Neutrophil (primary cell): ENCODE results near the gene DARS2.

Experiments
- H3K27ac ChIP-seq: fragments of 200-600 bp; sonication (generic); 2 replicates; pipeline ENCODE4 v1.5.1; 2016; ENCODE audit warnings: mild to moderate bottlenecking, moderate library complexity
- H3K27me3 ChIP-seq: fragments of 200-600 bp; sonication (generic); 2 replicates; pipeline ENCODE4 v1.6.0; 2016; ENCODE audit warnings: mild to moderate bottlenecking
- H3K36me3 ChIP-seq: fragments of 200-600 bp; sonication (generic); 2 replicates; pipeline ENCODE4 v1.5.1; 2017
- H3K4me1 ChIP-seq, 2 experiments: fragments of 200-600 bp in 1 of 2; sonication (generic) in 1 of 2; 1 replicate in 1 of 2; 2 replicates in 1 of 2; pipeline versions ENCODE4 v1.5.1 to v1.6.1; 2013 to 2016; ENCODE audit warnings: low read depth in 1 of 2, low read length in 1 of 2, mild to moderate bottlenecking in 1 of 2, moderate library complexity in 1 of 2; ENCODE audit not compliant: control insufficient read depth in 1 of 2, insufficient read depth in 1 of 2
- H3K4me3 ChIP-seq, 2 experiments: fragments of 200-600 bp in 1 of 2; sonication (generic) in 1 of 2; 1 replicate in 1 of 2; 2 replicates in 1 of 2; pipeline ENCODE4 v1.5.1; 2013 to 2016; ENCODE audit warnings: low read depth in 1 of 2, low read length in 1 of 2, mild to moderate bottlenecking in 1 of 2, moderate library complexity in 1 of 2
- H3K9me3 ChIP-seq: fragments of 200-600 bp; sonication (generic); 2 replicates; pipeline ENCODE4 v1.5.1; 2016
- CTCF ChIP-seq: fragments of 200-600 bp; sonication (generic); IDR thresholded peaks from 2 replicates; pipeline ENCODE4 v1.5.1; 2016; ENCODE audit warnings: antibody characterized with exemption

The DARS2 gene

DNA sequence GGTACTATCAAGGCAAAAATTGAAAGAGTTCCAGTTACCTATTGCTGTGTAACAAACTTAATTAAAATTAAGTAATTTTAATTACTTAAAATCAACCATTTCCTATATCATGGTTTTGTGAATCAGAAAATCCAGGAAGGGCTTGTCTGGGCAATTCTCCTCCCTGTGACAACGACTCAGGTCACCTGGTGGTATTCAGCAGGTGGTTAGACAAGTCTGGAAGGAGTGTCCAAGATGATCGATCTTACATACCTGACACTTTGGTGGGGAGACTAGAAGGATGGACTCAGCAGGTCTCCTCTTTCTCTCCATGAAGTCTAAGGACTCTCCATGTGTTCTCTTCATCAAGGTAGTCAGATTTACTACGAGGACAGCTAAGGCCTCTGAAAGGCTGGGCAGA is 69.7 kb downstream of the DARS2 start:
- Histone ChIP-seq H3K36me3 (no peaks in the 10 kb centered on the region), H3K27ac (no peak overlapping the region), H3K9me3 (no peaks in the 10 kb centered on the region), H3K27me3 (no peaks in the 10 kb centered on the region), H3K4me3 (no peak overlapping the region), H3K4me1 (peaks cover 3 to 12% of the 10 kb centered on the region in 2 experiments)
- no peak for TF ChIP-seq CTCF

DNA sequence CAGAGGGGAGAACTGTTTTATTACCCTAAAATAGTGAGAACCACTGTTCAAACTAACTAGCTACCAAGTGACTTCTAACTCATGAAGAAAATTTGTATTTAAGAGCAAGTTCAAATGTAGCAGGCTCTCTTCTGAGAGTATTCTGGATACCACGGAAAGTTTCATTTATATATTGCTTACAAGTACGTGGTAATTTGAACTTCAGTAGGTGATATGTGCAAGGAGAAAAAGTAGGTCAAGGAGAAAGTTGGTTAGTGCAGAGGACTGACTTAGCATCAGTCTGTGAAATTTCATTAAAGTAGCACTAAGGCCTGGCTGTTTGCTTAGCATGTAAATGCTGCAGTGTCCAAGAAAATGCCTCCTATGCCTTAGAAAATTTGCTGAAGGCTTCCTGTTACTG is 76.0 kb downstream of the DARS2 start:
- H3K27me3 ChIP-seq = no peaks in the 10 kb centered on the region
- no peak overlapping the region for H3K4me3 ChIP-seq
- peak overlapping the region; percentile 58 for H3K27ac ChIP-seq
- no peaks in the 10 kb centered on the region for H3K36me3 ChIP-seq
- H3K4me1 ChIP-seq = peaks cover 21 to 35% of the 10 kb centered on the region in 2 experiments
- no peaks in the 10 kb centered on the region for H3K9me3 ChIP-seq
- no peak for TF ChIP-seq CTCF

DNA sequence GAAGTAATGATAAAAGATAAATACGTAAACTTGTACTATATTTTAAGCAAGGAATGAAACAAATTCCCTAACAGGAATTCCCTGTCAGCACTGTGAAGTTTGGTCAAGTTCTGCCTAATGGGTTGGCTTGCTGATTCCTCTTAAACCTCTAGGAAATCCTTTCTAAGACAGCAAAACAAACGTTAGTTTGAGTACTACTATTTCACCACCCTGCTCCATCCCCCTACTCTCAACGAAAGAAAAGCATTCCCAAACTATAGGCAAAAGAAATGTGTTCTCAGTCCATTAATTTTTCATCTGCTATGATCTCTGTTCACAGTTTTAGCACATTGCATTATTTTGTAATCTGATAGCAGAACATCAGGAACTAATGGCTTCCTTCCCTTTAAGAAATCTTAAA is 76.5 kb downstream of the DARS2 start:
- Histone ChIP-seq H3K36me3 (no peaks in the 10 kb centered on the region), H3K9me3 (no peaks in the 10 kb centered on the region), H3K27ac (peak overlapping the region; percentile 58), H3K4me1 (peaks cover 21 to 35% of the 10 kb centered on the region in 2 experiments), H3K27me3 (no peaks in the 10 kb centered on the region), H3K4me3 (no peak overlapping the region)
- no peak for TF ChIP-seq CTCF

DNA sequence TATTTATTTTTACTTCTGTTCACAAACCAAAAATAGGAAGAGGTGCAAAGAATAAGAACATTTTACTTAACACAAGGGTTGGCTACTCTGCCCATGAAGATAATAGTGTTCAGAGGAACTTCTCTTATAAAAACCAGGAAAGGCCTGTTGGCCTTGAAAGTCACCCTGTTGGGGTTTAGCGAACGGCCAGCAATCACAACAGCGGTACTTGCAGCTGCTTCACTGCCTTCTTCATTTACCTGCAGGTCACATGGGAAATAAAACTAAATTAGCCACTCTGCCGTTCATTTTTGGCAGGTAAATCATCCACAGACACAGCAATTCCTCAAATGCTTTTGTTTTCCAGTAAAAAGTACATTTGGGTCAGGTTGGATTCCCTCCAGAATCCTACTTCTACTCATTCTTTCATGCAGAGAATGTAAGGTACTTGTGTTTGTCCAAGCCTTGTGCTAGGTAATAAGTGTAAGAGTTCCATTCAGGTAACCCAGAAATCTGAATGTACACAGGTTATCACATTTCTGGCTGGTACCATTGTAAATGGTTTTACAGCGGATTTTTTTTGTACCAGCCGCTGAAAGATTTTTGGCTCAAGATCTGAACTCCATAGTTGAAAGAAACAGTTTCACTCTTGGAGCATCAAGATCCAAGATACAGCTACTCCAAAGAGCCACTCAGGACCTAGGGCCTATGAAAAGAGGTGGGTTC is 79.5 kb downstream of the DARS2 start:
- Histone ChIP-seq H3K4me3 (no peak overlapping the region), H3K36me3 (no peaks in the 10 kb centered on the region), H3K27ac (no peak overlapping the region), H3K27me3 (no peaks in the 10 kb centered on the region), H3K4me1 (peaks cover 21 to 34% of the 10 kb centered on the region in 2 experiments), H3K9me3 (no peaks in the 10 kb centered on the region)
- no peak for TF ChIP-seq CTCF
